ENCODE measurements around the gene CCNQ. TPM values are rescaled to one million over a fixed set of nuclear protein-coding genes. Genes with fewer than 3 reads are reported as not detected.

CCNQ gene
- total RNA-seq, 2 donors from 2014 or later, result 48.0 to 65.0 TPM

DNA sequence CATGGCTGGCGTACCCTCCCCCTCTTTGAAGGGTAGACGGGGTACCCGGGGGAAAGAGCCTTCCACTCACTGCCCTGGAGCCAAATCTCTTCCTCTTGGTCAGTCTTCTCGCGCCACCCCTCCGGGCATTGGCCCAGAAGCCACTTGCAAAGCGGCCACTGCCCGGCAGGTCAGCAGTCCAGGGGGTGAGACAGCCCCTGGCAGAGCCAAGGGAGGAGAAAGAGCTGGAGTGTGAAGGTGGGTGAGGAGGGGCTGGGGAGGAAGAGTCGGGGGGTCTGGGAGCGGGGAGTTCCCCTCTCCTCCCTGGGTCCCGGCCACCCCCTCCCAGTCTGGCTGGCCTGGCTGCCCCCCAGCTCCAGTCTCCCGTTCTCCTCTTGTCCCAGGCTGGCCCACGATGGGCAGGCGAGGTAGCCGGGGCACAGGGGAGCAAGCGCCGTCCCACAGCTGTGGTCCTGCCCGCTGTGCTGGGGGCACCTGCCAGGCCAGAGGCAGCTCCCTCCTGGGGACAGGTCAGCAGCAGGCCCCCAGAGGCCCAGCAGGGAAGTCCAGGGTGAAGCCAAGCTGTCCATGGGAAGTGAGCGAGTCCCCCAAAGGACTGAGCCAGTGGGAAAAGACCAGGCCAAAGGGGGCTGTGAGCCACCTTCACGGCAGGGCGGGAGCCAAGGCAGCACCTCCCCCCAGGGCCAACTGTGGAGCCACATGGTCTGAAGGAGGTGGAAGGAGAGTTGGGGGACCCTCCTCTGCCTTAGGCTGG, 26.5 kb upstream of the CCNQ start:
- no peak for DNase-seq (ENCODE audit: low spot score)
- Histone ChIP-seq H3K27ac (no peak overlapping the region), H3K36me3 (no peaks in the 10 kb centered on the region), H3K9me3 (no peaks in the 10 kb centered on the region), H3K27me3 (no peaks in the 10 kb centered on the region), H3K4me3 (no peak overlapping the region), H3K4me1 (no peaks in the 10 kb centered on the region)
- TF ChIP-seq, protein P1, sequence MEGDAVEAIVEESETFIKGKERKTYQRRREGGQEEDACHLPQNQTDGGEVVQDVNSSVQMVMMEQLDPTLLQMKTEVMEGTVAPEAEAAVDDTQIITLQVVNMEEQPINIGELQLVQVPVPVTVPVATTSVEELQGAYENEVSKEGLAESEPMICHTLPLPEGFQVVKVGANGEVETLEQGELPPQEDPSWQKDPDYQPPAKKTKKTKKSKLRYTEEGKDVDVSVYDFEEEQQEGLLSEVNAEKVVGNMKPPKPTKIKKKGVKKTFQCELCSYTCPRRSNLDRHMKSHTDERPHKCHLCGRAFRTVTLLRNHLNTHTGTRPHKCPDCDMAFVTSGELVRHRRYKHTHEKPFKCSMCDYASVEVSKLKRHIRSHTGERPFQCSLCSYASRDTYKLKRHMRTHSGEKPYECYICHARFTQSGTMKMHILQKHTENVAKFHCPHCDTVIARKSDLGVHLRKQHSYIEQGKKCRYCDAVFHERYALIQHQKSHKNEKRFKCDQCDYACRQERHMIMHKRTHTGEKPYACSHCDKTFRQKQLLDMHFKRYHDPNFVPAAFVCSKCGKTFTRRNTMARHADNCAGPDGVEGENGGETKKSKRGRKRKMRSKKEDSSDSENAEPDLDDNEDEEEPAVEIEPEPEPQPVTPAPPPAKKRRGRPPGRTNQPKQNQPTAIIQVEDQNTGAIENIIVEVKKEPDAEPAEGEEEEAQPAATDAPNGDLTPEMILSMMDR (IDR thresholded peaks at IDR 0.05), result no peak

DNA sequence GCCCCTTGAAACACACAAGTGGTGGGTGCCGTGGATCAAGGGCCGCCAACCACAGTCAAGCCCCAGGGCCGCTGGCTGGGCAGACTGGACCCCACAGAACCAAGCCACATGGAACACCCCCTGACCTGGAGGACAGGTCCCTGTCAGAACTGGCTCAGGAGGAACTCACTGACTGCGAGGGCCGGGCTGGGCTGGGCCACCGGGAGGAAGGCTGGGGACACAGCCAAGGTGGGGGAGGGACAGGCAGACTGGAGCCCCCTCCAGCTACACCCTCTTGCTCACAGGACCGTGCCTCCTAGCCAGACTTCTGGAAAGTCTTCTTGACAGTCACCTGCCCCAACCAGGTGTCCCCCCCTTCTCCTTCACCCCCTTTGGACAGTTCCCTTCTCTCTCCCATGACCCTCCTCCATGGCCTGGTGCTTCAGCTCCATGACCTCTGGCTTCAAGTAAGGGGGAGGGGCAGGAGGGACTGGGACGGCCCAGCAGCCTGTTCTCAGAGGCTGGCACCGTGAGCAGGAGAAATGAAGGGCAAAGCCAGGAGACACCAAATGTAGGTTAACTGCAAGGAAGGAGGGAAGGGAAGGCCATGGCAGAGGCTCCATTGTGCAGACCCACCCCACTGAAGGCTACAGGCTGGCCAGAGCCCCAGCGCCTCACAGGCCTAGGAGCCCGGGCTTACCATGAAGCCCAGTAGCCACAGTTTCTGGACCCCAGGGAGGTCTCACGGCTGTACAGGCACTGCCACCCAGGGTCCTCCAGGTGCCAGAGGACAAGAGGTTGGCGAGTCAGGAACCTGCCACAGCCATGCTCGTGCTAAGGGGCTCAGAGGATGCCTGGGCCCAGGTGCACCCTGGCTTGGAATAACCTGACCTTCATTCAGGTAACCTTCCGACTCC, 25.5 kb upstream of the CCNQ start:
- Histone ChIP-seq H3K4me1 (no peaks in the 10 kb centered on the region), H3K4me3 (no peak overlapping the region), H3K27ac (no peak overlapping the region), H3K27me3 (no peaks in the 10 kb centered on the region), H3K9me3 (no peaks in the 10 kb centered on the region), H3K36me3 (no peaks in the 10 kb centered on the region)
- TF ChIP-seq, protein P1 (IDR thresholded peaks at IDR 0.05), result no peak
- DNase-seq (ENCODE audit: low spot score), result no peak

DNA sequence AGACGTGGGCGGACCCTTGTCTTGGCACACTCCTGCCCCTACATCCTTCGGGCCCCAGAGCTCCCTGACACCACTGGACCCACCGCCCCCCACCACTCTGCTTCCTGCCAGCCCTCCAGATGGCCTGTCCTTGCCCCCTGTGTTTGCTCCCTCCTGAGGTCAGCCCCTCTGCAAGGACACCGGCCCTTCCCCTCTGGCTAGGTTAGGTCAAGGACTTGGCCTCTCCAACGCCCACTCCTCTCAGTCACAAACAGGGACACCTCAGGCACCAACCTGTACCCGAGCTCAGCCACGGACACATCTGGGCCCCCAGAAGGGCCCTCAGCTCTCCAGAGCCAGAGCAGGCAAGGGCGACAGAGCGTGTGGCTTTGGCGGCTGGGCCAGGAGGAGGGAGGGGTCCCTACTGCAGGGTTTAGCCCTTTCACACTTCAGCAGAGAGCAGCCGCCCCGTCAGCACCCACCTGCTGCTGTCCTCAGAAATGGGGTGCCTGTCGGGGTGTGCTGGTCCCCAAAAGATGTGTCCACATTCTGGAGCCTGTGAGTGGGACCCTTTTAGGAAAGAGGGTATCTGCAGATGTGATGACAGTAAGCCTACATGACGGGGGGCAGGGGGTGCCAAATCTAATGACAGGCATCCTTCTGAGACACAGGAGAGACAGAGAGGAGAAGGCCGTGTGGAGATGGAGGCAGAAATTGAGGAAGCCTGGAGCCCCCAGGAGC, 24.5 kb upstream of the CCNQ start:
- H3K27ac ChIP-seq, result no peak overlapping the region
- H3K27me3 ChIP-seq, result no peaks in the 10 kb centered on the region
- H3K9me3 ChIP-seq, result no peaks in the 10 kb centered on the region
- no peak overlapping the region for H3K4me3 ChIP-seq
- no peak for DNase-seq (ENCODE audit: low spot score)
- H3K4me1 ChIP-seq, result no peaks in the 10 kb centered on the region
- no peaks in the 10 kb centered on the region for H3K36me3 ChIP-seq
- TF ChIP-seq, protein P1 (IDR thresholded peaks at IDR 0.05), result no peak

DNA sequence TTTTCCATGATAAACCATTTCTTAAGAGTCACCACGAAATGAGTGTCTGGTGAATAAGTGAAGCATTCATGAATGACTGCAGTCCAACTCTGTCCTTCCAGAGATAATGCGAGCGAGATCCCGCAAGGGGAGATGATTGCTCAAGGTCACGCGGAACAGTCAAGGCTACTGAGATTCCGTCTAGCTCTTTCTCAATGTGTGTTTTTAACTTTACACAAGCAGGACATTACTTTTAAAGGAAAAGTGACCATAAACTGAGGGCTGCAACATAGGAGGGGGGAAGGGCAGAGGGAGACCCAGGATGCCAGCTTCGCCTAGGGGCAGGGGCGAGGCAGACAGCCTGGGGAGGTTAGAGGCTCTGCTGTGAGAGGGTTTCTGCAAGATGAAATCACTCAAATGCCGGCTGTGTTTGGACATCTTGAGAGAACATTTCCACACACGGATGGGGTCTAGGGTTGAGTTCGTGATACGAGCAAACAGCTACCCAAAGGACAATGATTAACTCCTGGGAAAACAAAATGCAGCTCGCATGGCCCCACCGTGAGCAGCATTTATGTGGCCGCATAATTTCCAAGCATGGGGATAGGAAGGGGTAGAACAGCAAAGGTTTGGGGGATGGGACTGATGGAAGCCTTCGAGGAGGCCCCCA, 23.8 kb upstream of the CCNQ start:
- Histone ChIP-seq H3K27me3 (no peaks in the 10 kb centered on the region), H3K4me3 (no peak overlapping the region), H3K36me3 (no peaks in the 10 kb centered on the region), H3K9me3 (no peaks in the 10 kb centered on the region), H3K4me1 (no peaks in the 10 kb centered on the region), H3K27ac (no peak overlapping the region)
- TF ChIP-seq, protein P1 (IDR thresholded peaks at IDR 0.05), result no peak
- no peak for DNase-seq (ENCODE audit: low spot score)

DNA sequence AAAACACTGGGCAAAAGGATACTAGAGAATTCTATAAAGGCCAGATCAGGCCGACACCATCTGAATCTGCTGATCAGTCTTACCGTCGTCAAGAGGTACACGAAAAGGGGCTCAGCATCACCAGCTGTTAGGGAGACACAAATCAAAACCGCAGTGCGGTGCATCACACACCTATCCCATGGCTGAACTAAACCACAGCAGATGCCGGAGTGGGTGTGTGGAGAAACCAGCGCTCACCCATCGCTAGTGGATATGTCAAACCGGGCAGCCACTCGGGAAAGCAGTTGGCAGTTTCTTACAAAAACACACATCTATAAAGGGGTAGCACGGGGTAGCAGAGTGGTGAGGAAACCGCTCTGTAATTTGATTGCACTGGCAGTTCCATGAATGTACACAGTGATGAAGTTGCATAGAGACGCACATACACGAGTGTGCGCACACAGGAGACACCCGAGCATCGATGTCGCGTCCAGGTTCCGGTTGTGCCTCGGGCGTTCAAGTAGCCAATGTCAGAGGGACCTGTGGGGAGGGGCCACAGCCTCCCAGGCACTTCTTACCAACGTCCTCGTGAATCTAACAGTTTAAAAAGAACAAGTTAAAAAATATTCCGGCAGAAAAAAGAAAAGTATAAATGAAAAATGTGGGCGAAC, 23.1 kb upstream of the CCNQ start:
- TF ChIP-seq, protein P1 (IDR thresholded peaks at IDR 0.05), result no peak
- Histone ChIP-seq H3K9me3 (no peaks in the 10 kb centered on the region), H3K36me3 (no peaks in the 10 kb centered on the region), H3K27me3 (no peaks in the 10 kb centered on the region), H3K4me1 (no peaks in the 10 kb centered on the region), H3K4me3 (no peak overlapping the region), H3K27ac (no peak overlapping the region)
- DNase-seq (ENCODE audit: low spot score), result no peak

Data from right atrium auricular region (tissue), 2 donors.